Inflammatory macrophage treated with lipopolysaccharide for 1 hour (primary cell): Measurements from ENCODE around the gene EFNA5.
"Not testable (repeated sequence)": the region's sequence is repeated elsewhere in the genome, so short reads cannot be mapped to it uniquely, and the experiment has no call there.

ENCODE experiments used
- DNase-seq, 2 donors: peaks; one replicate each; pipeline ENCODE4 v3.0.0-alpha.2; 2020 to 2022

EFNA5 gene

GRCh38 chr5:107450531-107450930 lies 220.2 kb downstream of the EFNA5 start:
- peak; percentile 12 to 17 for DNase-seq

DNA sequence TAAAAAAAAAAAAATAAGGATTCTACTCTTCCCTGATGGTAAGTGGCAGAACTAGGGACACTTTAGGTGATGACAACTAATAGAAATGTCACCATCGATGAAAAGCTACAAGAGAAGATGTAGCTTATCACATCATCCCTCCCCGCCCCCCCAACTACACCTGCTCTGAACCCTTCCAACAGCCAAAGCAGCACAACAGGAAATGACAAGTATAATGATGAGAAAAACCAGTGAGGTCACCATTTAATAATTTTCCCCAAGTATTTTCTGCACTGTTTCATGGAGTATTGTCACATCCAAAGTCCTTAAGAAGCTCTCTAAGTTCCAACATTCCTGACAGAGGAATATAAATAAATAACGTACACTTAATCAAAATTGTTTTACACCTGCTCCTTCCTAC lies 221.4 kb downstream of the EFNA5 start:
- no peak for DNase-seq

DNA sequence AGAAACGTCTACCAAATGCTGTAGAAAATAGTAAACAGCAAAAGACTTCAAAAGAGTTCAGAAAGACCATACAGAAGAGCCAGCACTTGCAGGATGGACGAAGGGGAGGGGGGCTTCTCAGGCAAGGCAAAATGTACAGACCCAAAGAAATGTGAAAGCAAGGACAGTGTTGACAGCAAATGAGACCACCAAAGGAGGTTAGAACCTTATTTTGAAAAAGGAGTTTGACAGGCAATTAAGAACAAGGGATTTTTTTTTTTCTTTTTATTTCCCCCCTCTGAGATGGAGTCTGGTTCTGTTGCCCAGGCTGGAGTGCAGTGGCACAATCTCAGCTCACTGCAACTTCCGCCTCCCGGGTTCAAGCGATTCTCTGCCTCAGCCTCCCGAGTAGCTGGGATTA lies 223.2 kb downstream of the EFNA5 start:
- DNase-seq = no peak

DNA sequence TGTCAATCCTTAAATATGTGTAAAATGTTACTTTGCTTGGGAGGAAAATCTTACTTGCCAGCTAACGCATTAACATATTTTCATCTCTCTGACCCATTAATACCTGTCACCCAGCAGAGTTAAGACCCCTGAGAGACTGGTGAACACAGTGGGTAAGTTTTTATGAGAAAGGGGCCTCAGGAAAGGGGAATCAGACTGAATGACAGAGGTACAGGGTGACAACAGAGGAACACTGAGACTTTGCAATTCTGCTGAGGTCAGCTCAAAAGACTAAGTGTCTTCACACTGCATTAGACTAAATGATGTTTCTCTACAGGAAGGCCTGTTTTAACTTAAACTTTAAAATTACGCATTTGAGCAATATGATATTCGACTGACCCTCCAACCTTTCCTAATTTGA lies 223.8 kb downstream of the EFNA5 start:
- DNase-seq = no peak

DNA sequence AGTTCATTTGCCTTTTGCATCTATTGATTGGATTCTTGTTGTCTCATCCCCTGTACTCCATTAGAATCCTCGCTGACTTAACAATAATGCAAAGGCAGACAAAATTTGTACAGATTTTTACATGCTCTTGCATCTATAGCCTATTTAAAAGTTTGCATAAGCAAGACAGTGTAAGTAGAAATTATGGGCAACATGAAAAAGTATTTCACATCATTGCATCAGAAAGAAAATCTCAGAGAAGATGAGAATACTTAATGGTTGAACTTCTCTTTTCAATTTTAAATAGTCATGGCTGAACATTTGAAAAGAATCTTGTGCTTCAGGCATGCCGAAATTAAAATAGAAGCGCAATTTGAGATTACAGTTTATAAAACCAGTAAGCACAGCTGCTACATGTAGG lies 226.4 kb downstream of the EFNA5 start:
- DNase-seq = no peak

DNA sequence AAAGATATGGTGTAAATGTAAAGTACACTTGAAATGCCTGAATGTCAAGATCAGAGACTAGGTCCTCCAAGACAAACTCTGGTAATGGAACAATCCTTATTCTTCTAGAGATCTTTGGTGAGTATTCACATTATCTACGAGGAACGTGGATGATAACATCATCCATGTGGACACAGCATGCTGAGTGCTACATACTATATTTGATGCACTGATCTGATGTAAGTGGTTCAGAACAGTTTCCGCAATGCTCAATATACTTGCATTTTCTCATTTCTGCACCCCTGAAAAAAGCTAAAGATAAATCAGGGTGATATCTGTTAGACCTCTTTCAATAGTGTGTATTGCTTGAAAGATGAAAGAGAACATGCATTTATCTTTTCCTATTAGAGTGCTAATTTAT lies 226.8 kb downstream of the EFNA5 start:
- no peak for DNase-seq

DNA sequence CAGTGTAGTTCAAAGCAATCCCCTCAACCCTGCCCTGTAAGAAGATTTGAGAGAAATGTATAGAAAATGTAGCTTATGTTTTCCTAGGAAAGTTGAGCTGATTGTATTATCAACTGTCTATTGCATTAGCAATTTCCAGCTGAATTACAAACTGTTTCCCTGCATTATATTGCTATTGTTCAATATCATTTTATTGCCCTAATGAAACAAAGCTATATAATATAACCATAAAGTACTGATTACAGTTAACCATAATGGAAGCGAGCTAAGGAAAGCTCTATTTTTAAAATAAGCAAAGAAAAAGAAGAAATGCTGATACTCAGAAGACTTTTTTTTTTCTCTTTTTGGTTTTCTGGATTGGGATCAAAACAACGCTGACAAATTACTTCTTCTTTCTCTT lies 228.3 kb downstream of the EFNA5 start:
- no peak for DNase-seq

- DNase-seq = no peak
These were observed 230.9 kb downstream of the EFNA5 start for GRCh38 chr5:107439832-107440231.

GRCh38 chr5:107437986-107438510 lies 232.7 kb downstream of the EFNA5 start:
- no peak for DNase-seq

DNA sequence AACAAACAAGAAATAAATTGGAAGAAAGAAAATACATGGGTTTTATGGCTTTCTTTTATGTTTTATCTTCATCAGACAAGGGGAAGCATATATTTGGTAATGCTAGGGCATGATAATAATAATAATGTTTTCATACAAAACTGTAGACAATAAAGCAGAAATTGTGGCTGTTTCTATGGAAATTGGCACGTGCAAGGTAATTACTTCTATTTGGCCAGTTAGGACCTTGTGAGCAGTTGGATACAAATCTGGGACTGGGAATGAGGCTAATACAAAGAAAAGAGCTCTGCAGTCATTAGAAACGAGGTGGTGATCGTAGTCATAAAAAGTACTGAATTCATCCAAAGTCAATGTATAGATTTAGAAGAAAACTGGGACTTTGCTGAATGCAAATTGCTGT lies 233.6 kb downstream of the EFNA5 start:
- DNase-seq = no peak

DNA sequence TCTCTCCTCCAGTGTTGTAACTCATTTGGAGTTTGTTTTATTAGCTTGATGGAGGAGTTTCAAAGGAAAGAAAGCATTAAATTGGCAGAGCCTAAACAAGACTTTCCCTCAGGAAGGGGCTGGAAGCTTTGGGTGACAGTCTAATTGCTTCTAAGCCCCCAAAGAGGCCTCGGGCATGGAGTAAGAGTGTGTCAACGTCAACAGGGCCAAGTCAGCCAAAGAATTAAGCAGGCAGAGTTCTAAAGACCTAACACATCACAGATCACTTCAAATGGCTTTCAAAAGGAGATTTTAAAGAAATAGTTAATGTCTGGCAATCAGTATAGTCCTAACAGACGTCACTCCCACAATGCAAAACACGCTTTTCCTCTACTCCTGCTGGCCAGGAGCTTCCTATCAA lies 234.5 kb downstream of the EFNA5 start:
- no peak for DNase-seq

- DNase-seq = no peak
These were observed 235.7 kb downstream of the EFNA5 start for GRCh38 chr5:107435061-107435460.

DNA sequence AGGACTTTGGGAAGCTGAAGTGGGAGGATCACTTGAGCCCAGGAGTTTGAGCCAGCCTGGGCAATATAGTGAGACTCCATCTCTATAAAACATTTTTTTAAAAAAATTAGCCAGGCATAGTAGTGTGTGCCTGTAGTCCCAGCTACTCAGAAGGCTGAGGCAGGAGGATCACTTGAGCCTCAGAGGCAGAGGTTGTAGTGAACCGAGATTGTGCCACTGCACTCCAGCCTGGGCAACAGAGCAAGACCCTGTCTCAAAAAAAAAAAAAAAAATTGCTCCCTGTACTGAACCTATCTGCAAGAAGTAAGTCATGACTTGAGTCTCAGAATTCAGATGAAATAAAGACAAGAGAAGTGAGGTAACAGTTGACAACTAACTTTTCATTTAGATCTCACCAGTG lies 237.1 kb downstream of the EFNA5 start:
- not testable (repeated sequence) for DNase-seq

DNA sequence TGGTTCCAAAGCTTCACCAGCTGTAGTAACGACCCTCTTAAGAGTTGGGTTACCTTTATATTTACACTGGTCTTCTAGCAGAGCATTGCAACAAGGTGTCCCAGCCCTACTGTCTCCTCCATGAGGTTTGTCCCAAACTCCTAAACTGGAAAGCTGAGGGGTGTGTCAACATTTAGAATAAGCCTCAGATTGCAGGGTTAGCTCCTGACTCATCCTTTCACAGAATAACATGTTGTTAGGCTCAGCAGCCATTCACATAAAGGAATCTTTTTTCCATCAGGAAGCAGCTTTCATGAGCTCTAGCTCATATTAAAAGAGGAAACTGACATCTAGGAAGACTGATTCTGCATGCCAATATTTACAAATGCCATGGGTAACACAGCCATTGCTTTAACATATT lies 238.7 kb downstream of the EFNA5 start:
- DNase-seq = no peak

DNA sequence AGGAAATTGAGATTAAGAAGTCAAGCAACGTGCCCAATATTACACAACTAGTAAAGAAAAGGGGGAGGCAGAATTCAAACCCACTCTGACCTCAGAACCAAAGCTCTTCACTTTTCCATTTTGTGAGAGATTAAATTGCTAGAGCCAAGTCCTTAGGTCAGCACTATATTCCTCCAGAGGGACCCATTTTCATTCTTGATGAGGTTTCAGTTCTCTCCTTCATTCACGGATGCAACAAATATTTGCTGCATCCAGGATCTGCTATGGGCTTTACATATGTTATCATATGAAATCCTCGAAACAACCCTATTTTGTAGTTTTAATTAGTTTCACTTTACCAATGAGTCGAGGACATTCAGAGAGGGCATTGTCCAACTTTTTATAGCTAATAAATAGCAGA lies 239.2 kb downstream of the EFNA5 start:
- DNase-seq = no peak

DNA sequence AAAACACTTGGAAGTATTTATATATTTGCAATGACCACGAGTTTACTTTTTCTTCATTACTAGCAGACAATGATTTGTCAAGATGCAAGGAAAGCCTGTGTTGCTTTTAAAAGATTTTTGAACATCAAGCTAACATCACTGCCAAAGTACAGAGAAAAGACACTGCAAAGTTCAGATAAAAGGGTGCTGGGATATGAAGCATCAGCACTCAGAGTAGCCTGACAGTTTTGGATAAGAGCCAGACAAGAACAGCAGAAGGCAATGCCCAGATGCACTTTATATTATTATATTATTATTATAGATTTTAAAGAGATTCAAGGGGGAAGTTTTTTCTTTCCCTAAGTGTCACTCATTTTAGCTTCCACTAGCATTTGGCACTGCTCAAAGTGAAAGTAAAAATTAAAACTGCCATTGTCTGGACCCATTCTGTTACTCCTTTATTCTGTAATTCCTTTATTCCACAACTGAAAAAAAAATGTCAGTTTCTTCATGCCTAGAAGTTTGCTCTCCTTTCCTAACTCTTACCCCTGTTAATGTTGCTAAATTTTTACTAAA lies 240.6 kb downstream of the EFNA5 start:
- DNase-seq = no peak

DNA sequence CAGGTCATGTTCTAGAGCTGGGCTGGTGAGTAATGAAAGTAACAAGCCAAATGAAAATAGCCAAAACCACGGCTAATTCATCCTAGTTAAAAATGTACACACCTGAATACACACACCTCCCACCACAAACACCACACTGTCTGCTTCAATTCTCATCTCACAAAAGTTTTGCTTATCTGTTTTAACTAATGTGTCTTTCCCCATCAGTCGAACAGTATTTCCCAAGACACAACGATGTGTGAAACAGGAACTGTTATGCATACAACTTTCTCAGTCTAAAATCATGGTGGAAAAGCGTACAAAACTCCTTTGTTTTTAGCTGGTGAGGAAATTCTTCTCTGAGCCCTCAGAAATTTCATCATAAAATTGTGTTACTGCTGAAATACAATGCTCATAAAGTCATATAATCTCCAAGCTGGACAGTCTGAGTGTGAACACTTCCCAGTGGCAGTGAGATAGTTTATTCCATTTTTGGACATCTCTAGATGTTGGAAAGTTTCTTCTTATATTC lies 242.4 kb downstream of the EFNA5 start:
- peak; percentile 25 to 49 for DNase-seq

- no peak for DNase-seq
These were observed 243.9 kb downstream of the EFNA5 start for GRCh38 chr5:107426872-107427271.

DNA sequence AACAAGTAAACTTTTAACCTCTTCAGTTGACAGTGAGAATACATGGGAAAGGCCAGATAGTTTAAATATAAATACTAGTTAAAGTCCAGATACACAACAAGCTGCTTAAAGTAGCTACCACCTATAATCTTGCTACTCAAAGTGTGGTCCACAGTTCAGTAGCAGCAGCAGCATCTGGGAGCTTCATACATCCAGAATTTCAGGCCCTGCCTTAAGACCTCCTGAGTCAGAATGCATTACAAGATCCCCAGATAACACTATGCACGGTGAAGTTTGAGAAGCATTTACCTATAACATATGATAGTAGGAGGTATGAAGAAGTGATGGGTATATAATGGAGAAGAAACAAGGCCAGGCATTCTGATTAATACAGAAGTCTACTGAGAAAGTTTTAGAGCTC lies 244.5 kb downstream of the EFNA5 start:
- DNase-seq = no peak

DNA sequence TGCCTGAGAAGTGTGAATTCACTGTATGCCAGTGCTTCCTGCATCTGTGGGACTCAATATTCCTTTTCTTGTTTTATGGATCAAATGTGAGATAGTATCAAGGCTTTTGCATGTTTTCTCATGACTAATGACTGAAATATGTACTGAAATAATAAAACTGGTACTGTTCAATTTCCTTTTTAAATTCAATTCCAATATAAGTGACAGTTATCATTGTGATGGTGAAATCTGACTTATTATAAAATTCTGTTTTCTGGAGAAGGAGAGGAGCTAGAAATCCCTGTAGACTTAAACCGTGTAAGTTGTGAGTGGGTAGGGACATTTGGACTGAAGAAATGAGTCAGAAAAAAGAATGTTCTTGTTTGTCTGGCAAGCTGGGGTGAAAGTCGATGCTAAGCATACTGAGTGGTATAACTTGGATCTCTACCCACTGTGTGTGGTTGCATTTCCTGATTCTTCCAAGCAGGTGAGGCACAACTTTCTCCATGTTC lies 245.2 kb downstream of the EFNA5 start:
- DNase-seq = no peak

GRCh38 chr5:107424491-107424890 lies 246.2 kb downstream of the EFNA5 start:
- DNase-seq = no peak

DNA sequence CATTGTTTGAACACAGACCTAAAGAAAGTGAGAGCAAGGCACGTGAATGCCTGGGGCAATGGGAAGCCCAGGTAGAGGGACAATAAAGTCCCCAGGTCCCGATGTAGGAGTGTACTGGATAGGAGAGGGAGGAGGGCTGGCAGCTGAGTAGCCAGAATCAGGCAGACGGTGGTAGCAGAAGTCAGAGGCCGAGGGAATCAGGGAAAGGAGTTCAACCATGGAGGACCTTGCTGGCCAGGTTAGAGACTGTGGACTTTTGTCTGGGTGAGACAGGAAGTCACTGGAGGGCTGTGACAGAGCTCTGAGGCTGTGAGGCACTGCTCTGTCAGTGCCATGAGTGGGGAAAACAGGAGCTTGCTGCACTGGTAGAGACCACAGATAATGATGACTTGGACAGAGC lies 248.2 kb downstream of the EFNA5 start:
- DNase-seq = no peak

DNA sequence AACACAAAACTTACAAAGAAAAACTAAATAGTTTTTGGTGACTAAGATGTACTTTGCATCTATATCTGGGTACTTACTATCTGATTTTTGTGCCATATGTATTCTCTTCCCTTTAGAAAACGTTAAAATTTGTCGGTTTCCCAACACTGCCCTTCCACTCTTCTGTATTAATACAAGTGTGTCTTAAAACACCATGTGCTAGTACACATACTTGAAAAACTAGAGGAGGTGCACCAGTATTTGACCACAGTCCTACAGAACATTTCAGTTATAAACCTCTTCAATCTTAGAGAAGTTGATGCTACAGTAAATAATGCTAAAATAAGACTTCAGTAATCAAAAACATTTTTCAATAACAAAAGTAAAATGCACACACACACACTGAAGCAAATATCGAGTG lies 251.2 kb downstream of the EFNA5 start:
- no peak for DNase-seq

- DNase-seq = no peak
These were observed 251.8 kb downstream of the EFNA5 start for GRCh38 chr5:107418902-107419301.

DNA sequence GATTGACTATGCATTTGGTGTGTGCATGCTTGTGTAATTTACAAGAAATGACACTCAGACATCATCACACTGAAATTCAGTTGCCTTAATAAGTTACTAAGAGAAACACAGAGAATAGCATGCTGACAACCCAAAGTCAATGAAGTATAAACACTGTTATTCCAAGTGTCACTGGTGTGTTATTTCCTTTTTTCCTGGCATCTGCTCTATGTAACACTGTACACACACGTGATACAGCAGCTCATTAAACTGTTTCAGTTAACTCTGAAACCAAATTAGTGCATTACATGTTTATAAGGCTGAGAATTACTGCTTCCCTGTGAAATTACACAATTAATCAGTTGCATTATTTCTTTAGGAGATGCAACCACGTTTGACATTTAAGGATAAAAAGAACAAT lies 252.7 kb downstream of the EFNA5 start:
- no peak for DNase-seq
